Upper lobe of left lung (tissue), 6 donors: ENCODE results near the gene MAP1LC3B. TPM values are rescaled to one million over a fixed set of nuclear protein-coding genes. Genes with fewer than 3 reads are reported as not detected.
"Not testable (repeated sequence)": the region's sequence is repeated elsewhere in the genome, so short reads cannot be mapped to it uniquely, and the experiment has no call there.

Source experiments
- ATAC-seq, 2 donors: fragments of 200-7000 bp; cut with Tn5 transposase; one replicate each; pipeline ENCODE4 v1.9.1; 2022; ENCODE audit warnings: mild to moderate bottlenecking in 2 of 2, moderate library complexity in 2 of 2; ENCODE audit not compliant: low FRiP score in 2 of 2
- DNase-seq, 2 donors: peaks; one replicate each; pipeline ENCODE4 v3.0.0-alpha.2; 2019 to 2020
- H3K27ac ChIP-seq, 4 donors: fragments of 200-600 bp; sonication (generic); one replicate each; pipeline ENCODE4 v1.5.1; 2016 to 2019
- H3K27me3 ChIP-seq, 4 donors: fragments of 200-600 bp; sonication (generic); one replicate each; pipeline ENCODE4 v1.5.1; 2017 to 2019
- H3K36me3 ChIP-seq, 4 donors: fragments of 200-600 bp; sonication (generic); one replicate each; pipeline ENCODE4 v1.5.1; 2016 to 2019
- H3K4me1 ChIP-seq, 4 donors: fragments of 200-600 bp; sonication (generic); one replicate each; pipeline ENCODE4 v1.5.1; 2018 to 2019
- H3K4me3 ChIP-seq, 4 donors: fragments of 200-600 bp; sonication (generic); one replicate each; pipeline ENCODE4 v1.5.1; 2017 to 2019; ENCODE audit warnings: mild to moderate bottlenecking in 2 of 4, moderate library complexity in 1 of 4
- H3K9me3 ChIP-seq, 4 donors: fragments of 200-600 bp; sonication (generic); one replicate each; pipeline ENCODE4 v1.5.1; 2018 to 2019
- CTCF ChIP-seq, 6 experiments: fragments of 450-650 bp in 4 of 6; fragments of 200-600 bp in 2 of 6; sonication (generic) in 2 of 6; IDR thresholded peaks; one replicate each; pipeline ENCODE4 v1.5.1; 2016 to 2019; ENCODE audit warnings: antibody characterized with exemption in 6 of 6
- EP300 ChIP-seq, 4 donors: sonication (generic); formaldehyde crosslinking; IDR thresholded peaks; one replicate each; pipeline ENCODE4 v1.5.1; 2017; ENCODE audit warnings: antibody characterized with exemption in 4 of 4, control low read depth in 2 of 4
- POLR2A ChIP-seq, 4 donors: fragments of 450-650 bp; IDR thresholded peaks; one replicate each; pipeline ENCODE4 v1.5.1; 2016 to 2017; ENCODE audit warnings: antibody characterized with exemption in 4 of 4, mild to moderate bottlenecking in 2 of 4
- POLR2AphosphoS5 ChIP-seq, 2 donors: sonication (generic); formaldehyde crosslinking; IDR thresholded peaks; one replicate each; pipeline ENCODE4 v1.5.1; 2017; ENCODE audit warnings: antibody characterized with exemption in 2 of 2
- WGBS, 2 donors: methylation state at CpG; one replicate each; pipeline ENCODE4 v1.1.5; 2017 to 2018; 5-methylcytosine and 5-hydroxymethylcytosine counted together
- total RNA-seq, 6 donors: library from RNA; depleted of rRNA in 4 of 6; stranded (reverse); fragments of >200 nt in 4 of 6; gene quantifications; one replicate each; pipeline versions ENCODE4 v1.1.0 to v1.2.1, GENCODE V29; 2016 to 2021
- donor health status: DM: no; HTN: no; CAD: no; lungs with moderate emphysema.
- donor health status: DM: no; HTN: yes; CAD: no; lungs with severe emphysema.

MAP1LC3B gene
- total RNA-seq, 6 donors from 2014 or later, result 32.5 to 64.2 (median 54.2) TPM

DNA sequence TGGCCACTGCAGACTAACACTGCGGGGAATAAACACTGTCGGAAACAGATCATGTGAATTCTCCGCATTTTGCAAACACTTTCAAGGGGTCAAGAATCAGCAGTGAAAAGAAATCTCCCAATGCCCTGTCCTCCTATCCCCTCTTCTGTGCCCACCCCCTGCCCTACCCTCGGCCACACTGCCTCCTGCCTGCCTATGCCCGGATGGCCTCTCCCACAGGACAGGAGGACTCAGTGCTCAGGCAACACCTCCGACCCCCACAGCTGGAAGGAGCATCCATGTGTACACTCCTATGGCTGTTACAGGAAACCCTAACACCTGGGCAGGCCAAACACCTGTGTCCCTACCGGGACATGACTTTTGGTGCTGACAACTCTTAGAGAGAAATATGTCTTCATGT is 33.0 kb upstream of the MAP1LC3B start:
- TF ChIP-seq CTCF (IDR thresholded peaks at IDR 0.05) (no peak), POLR2A (IDR thresholded peaks at IDR 0.05) (no peak), EP300 (IDR thresholded peaks at IDR 0.05) (no peak), POLR2AphosphoS5 (IDR thresholded peaks at IDR 0.05) (no peak)
- 97 to 99% methylated on average over 7 of the region's 7 CpGs for WGBS, 2 donors
- no peaks in the 10 kb centered on the region for H3K27me3 ChIP-seq
- DNase-seq, result no peak
- no peak overlapping the region for H3K4me3 ChIP-seq
- H3K4me1 ChIP-seq, result peaks cover 4 to 16% (median 7%) of the 10 kb centered on the region in 4 donors
- H3K27ac ChIP-seq, result no peak overlapping the region
- no peaks in the 10 kb centered on the region for H3K9me3 ChIP-seq
- peaks cover 6 to 53% (median 26%) of the 10 kb centered on the region in 4 donors for H3K36me3 ChIP-seq
- no peak for ATAC-seq

DNA sequence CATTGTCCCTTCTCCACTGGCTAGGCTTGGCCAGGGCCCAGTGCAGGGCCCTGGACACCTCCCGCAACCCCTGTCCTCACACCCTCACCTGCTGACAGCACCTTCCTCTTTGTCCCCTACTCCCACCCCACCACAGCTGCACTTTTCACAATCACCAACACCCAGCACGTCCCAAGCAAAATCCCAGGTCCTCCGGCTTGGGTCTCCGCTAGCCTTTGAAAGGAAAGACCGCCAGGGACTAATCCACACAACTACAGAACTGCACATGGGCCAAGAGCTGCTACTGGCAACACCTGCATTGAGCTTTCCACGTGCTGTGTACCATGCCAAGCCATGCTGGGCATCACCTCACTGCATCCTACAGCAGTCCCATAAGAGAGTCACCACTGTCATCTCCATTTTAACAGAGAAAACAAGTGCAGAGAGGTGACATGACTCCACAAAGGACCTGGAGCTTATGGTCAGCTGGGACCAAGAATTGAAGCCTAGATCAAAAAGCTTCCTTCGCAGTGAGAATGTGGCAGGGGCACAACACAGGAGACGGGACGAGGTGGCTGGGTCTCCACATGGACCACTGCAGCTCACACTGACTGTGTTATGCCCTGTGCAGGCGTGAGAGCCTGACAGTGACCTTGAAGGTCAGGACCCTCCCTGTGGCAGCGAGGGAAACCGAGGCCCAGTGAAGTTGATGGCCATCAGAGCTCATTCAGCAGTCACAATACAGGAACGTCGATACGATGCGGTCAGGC is 31.1 kb upstream of the MAP1LC3B start:
- H3K4me1 ChIP-seq, result peaks cover 9 to 22% (median 14%) of the 10 kb centered on the region in 4 donors
- no peak for DNase-seq
- H3K9me3 ChIP-seq, result no peaks in the 10 kb centered on the region
- no peak overlapping the region for H3K27ac ChIP-seq
- 95 to 96% methylated on average over 16 of the region's 16 CpGs for WGBS, 2 donors
- H3K36me3 ChIP-seq, result peaks cover 6 to 53% (median 26%) of the 10 kb centered on the region in 4 donors
- ATAC-seq, result no peak
- TF ChIP-seq EP300 (IDR thresholded peaks at IDR 0.05) (no peak), CTCF (IDR thresholded peaks at IDR 0.05) (no peak), POLR2A (IDR thresholded peaks at IDR 0.05) (no peak), POLR2AphosphoS5 (IDR thresholded peaks at IDR 0.05) (no peak)
- H3K4me3 ChIP-seq, result no peak overlapping the region
- H3K27me3 ChIP-seq, result no peaks in the 10 kb centered on the region

- H3K36me3 ChIP-seq, result peaks cover 6 to 44% (median 26%) of the 10 kb centered on the region in 4 donors
- H3K9me3 ChIP-seq, result no peaks in the 10 kb centered on the region
- WGBS, 2 donors, result 95 to 96% methylated on average over 6 to 8 of the region's 8 CpGs
- H3K4me3 ChIP-seq, result no peak overlapping the region
- no peak for TF ChIP-seq CTCF (IDR thresholded peaks at IDR 0.05)
- no peak for TF ChIP-seq POLR2A (IDR thresholded peaks at IDR 0.05)
- H3K27ac ChIP-seq, result no peak overlapping the region
- DNase-seq, result no peak
- no peak for ATAC-seq
- H3K4me1 ChIP-seq, result peaks cover 9 to 22% (median 14%) of the 10 kb centered on the region in 4 donors
- no peaks in the 10 kb centered on the region for H3K27me3 ChIP-seq
Observed at GRCh38 chr16:87361916-87362619, 30.1 kb upstream of the MAP1LC3B start.

DNA sequence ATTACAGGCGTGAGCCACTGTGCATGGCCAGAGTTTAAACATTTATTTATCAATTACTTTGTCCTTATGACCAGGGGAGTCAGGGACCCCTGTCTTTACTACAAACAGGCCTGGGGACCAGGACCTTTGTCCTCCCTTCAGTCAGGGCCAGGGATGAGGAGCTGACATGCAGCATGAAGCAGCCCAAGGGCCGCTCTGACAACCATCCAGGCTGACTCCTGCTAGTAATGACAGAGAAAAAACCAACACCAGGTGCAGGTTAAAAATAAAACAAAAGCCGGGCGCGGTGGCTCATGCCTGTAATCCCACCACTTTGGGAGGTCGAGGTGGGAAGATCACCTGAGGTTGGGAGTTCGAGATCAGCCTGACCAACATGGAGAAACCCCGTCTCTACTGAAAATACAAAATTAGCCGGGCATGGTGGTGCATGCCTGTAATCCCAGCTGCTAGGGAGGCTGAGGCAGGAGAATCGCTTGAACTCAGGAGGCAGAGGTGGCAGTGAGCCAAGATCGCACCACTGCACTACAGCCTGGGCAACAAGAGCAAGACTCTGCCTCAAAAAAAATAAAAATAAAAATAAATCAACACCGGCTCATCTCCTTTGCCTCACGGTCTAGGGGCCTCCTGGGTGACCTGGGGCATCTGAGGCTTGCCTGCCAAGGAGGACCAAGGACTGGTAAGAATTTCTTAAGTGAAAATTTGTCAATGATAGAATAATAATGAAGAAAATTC is 29.1 kb upstream of the MAP1LC3B start:
- Histone ChIP-seq H3K4me1 (peaks cover 10 to 23% (median 14%) of the 10 kb centered on the region in 4 donors), H3K36me3 (peaks cover 3 to 35% (median 22%) of the 10 kb centered on the region in 4 donors), H3K27ac (peak overlapping the region in 2 of 4 donors; percentile 17 to 75)
- H3K9me3 ChIP-seq, H3K4me3 ChIP-seq, ATAC-seq, H3K27me3 ChIP-seq, DNase-seq: not testable (repeated sequence)
- 86 to 94% methylated on average over 12 to 13 of the region's 13 CpGs for WGBS, 2 donors
